Common myeloid progenitor, CD34-positive (primary cell): Measurements from ENCODE around the gene SLC16A11.
A peak's percentile ranks its signal among the peaks of the same experiment; 100 is the strongest.
"Not testable (repeated sequence)": the region's sequence is repeated elsewhere in the genome, so short reads cannot be mapped to it uniquely, and the experiment has no call there.

ENCODE experiments used
- CTCF ChIA-PET: fragments of 350-600 bp; sonication (Branson Sonifier 250); formaldehyde crosslinking; loops from one replicate; lab custom pipeline; 2021; ENCODE audit warnings: antibody characterized with exemption; lab: Charles Lee
- POLR2A ChIA-PET: fragments of 350-600 bp; sonication (Branson Sonifier 250); formaldehyde crosslinking; loops from one replicate; lab custom pipeline; 2021; ENCODE audit warnings: antibody characterized with exemption; lab: Charles Lee
- DNase-seq, 3 donors: peaks; one replicate each; pipeline versions ENCODE4 v3.0.0 to v3.0.0-alpha.2; 2013
- H3K27ac ChIP-seq, 2 experiments: 1 replicate in 1 of 2; 2 replicates in 1 of 2; pipeline ENCODE4 v1.7.0; 2013; ENCODE audit warnings: inconsistent platforms in 2 of 2, low read length in 2 of 2, mild to moderate bottlenecking in 2 of 2, low read depth in 1 of 2, moderate library complexity in 1 of 2; ENCODE audit not compliant: severe bottlenecking in 2 of 2, insufficient read depth in 1 of 2, poor library complexity in 1 of 2
- H3K27me3 ChIP-seq, 5 experiments: replicated peaks in 2 of 5; 1 replicate in 3 of 5; 2 replicates in 2 of 5; pipeline versions ENCODE4 v1.6.1 to v1.7.0; 2013; ENCODE audit warnings: low read length in 4 of 5, mild to moderate bottlenecking in 2 of 5, moderate library complexity in 2 of 5, inconsistent platforms in 1 of 5; ENCODE audit not compliant: insufficient read depth in 5 of 5, control insufficient read depth in 4 of 5
- H3K36me3 ChIP-seq, 4 experiments: 1 replicate in 2 of 4; 2 replicates in 2 of 4; pipeline versions ENCODE4 v1.6.1 to v1.7.0; 2013; ENCODE audit warnings: low read length in 3 of 4, control low read depth in 1 of 4, mild to moderate bottlenecking in 1 of 4; ENCODE audit not compliant: control insufficient read depth in 4 of 4, insufficient read depth in 4 of 4
- H3K4me1 ChIP-seq, 4 experiments: 1 replicate in 3 of 4; 2 replicates in 1 of 4; pipeline versions ENCODE4 v1.6.1 to v1.7.1; 2013; ENCODE audit warnings: low read length in 3 of 4, mild to moderate bottlenecking in 3 of 4, control low read depth in 1 of 4, inconsistent platforms in 1 of 4, moderate library complexity in 1 of 4; ENCODE audit not compliant: control insufficient read depth in 4 of 4, insufficient read depth in 4 of 4; ENCODE audit errors: control extremely low read depth in 1 of 4
- H3K4me3 ChIP-seq, 7 experiments: 1 replicate in 4 of 7; 2 replicates in 3 of 7; pipeline versions ENCODE4 v1.5.1 to v1.7.0; 2013; ENCODE audit warnings: mild to moderate bottlenecking in 7 of 7, low read length in 6 of 7, moderate library complexity in 6 of 7, inconsistent platforms in 2 of 7, low read depth in 2 of 7, control low read depth in 1 of 7; ENCODE audit not compliant: insufficient read depth in 4 of 7, control insufficient read depth in 1 of 7; ENCODE audit errors: extremely low read depth in 1 of 7
- H3K9me3 ChIP-seq, 5 experiments: 1 replicate in 4 of 5; 2 replicates in 1 of 5; pipeline versions ENCODE4 v1.6.1 to v1.7.1; 2013; ENCODE audit warnings: low read length in 4 of 5, mild to moderate bottlenecking in 2 of 5, inconsistent platforms in 1 of 5, low read depth in 1 of 5, moderate library complexity in 1 of 5; ENCODE audit not compliant: control insufficient read depth in 4 of 5, insufficient read depth in 2 of 5; ENCODE audit errors: control extremely low read depth in 1 of 5
- WGBS: methylation state at CpG from one replicate; pipeline ENCODE4 v1.1.5; 2013; ENCODE audit not compliant: insufficient coverage; 5-methylcytosine and 5-hydroxymethylcytosine counted together

SLC16A11 gene

DNA sequence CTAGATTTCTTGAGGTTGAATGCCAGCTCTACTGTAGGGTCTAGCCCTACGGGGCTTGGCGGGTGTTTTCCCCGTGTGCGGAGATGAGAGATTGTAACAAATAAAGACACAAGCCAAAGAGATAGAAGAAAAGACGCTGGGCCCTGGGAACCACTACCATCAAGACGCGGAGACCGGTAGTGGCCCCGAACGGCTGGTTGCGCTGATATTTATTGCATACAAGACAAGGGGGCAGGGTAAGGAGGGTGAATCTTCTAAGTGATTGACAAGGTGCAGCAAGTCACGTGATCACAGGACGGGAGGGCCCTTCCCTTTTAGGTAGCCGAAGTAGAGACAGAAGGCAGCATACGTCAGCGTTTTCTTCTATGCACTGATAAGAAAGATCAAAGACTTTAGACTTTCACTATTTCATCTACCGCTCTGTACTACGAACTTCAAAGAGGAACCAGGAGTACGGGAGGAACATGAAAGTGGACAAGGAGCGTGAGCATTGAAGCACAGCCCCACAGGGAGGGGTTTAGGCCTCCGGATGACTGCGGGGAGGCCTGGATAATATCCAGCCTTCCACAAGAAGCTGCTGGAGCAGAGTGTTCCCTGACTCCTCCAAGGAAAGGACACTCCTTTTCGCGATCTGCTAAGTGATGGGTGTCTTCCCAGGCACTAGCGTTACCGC, 3.0 kb upstream of the SLC16A11 start:
- DNase-seq = peak; percentile 50 to 77 (median 63)
- not testable (repeated sequence) for H3K27ac ChIP-seq
- CTCF ChIA-PET = interaction anchor here (0.8 to 19.4 kb wide), 22 partner anchors 9 to 389 kb away, joined by 3 to 374 read pairs (median 5); partner anchors contain the start of genes ASGR1 and CLEC10A

DNA sequence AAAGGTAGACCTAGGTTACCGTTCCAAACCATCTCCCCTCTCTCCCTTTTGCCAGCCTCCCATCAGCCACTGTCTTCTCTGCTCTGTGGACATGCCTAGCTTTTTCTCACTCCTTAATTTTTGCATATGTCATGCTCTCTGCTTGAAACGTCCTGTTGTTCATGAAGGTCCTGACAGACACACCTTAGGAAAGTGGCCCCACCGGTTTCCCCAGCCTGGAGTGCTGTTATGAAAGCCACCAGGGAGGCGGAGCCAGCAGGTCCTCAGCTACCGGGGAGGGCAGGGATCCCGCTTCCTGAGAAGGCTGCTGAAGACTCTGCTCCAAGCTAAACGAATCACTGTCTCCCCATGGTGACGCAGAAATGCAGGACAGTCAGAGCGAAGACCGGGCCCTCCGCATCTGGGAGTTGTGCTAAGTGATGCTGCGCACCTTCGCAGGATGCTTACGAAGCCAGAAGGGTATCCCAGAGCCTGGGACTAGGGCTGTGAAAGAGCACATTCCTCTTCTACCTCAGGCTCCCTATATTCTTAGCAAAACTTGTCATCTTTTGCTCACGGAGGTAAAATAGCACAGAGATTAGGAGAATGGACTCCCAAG, 2.3 kb upstream of the SLC16A11 start:
- WGBS = 3% methylated on average over 12 of the region's 15 CpGs
- Histone ChIP-seq H3K4me1 (peaks cover 5 to 42% (median 37%) of the 10 kb centered on the region in 4 experiments), H3K9me3 (no peaks in the 10 kb centered on the region), H3K27me3 (peaks cover 3 to 43% (median 21%) of the 10 kb centered on the region in 5 experiments), H3K4me3 (peak overlapping the region in 5 of 7 experiments; percentile 8 to 69 (median 33)), H3K27ac (no peak overlapping the region), H3K36me3 (no peaks in the 10 kb centered on the region)
- CTCF ChIA-PET = interaction anchor here (0.8 to 19.4 kb wide), 33 partner anchors 9 to 390 kb away, joined by 3 to 374 read pairs (median 5); partner anchors contain the start of genes ASGR1, CLEC10A and SLC16A13
- POLR2A ChIA-PET = interaction anchor here (0.8 to 1.5 kb wide), 3 partner anchors 24 to 131 kb away, joined by 3 to 7 read pairs (median 4); no protein-coding TSS in a partner anchor
- DNase-seq = peak in 1 of 3 donors; percentile 52

More for the DNA sequence above, 3.0 kb upstream of the SLC16A11 start:
- POLR2A ChIA-PET = interaction anchor here (1.5 kb wide), 1 partner anchor 130 kb away, joined by 7 read pairs; no protein-coding TSS in a partner anchor
- H3K9me3 ChIP-seq, H3K36me3 ChIP-seq: not testable (repeated sequence)
- 25% methylated on average over 12 of the region's 26 CpGs for WGBS
- peaks cover 3 to 40% (median 21%) of the 10 kb centered on the region in 5 experiments for H3K27me3 ChIP-seq
- peaks cover 5 to 41% (median 36%) of the 10 kb centered on the region in 4 experiments for H3K4me1 ChIP-seq
- H3K4me3 ChIP-seq = peak overlapping the region in 4 of 7 experiments; percentile 26 to 69 (median 48)

DNA sequence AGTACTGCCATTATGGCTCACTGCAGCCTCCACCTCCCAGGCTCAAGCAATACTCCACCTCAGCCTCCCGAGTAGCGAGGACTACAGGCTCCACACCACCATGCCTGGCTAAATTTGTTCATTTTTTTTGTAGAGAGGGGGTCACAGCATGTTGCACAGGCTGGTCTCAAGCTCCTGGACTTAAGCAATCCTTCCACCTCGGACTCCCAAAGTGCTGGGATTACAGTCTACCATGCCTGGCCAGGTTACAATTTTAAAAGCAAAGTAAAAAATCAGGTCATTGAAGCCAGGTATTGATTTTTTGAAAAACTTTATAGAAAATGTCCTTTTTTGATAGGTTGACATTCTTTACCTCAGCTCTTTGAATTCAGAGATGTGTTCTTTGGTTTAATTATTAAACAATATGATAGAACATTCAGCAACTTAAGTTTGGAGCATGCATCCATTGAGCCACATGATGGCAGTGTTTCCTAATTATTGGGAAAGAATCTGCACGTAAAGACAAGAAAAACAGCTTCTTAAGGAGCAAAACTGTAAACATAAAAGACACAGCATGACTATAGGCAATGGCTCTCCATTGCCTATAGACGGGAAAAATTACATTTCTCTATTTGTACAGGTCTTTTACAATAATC, 1.7 kb upstream of the SLC16A11 start:
- no peak overlapping the region for H3K27ac ChIP-seq
- POLR2A ChIA-PET = interaction anchor here (0.8 to 1.5 kb wide), 4 partner anchors 10 to 132 kb away, joined by 3 to 7 read pairs (median 4); partner anchors contain the start of gene SLC16A13
- WGBS = 46% methylated on average over 4 of the region's 5 CpGs

DNA sequence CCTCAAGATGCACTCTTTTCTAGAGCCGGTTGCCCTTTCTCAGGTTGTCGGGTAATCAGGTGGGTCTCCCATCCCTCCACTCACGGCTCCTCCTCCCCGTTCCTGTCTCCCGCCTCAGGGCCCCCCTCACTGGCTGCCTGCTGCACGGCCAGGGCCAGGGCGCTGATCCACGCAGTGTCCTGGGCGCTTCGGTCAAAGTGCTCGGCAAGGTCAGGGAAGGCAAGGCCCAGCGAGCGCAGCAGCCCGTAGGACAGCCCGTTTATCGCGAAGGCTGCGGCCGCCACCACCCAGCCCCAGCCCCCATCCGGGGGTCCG, 753 bp downstream of the SLC16A11 start:
- H3K9me3 ChIP-seq = no peaks in the 10 kb centered on the region
- peaks cover 3 to 42% (median 21%) of the 10 kb centered on the region in 5 experiments for H3K27me3 ChIP-seq
- ChIA-PET POLR2A (interaction anchor here (1.0 to 2.5 kb wide), 3 partner anchors 9 to 28 kb away, joined by 3 to 12 read pairs (median 3); a partner anchor contains a TSS), CTCF (interaction anchor here (1.0 to 19.4 kb wide), 3 partner anchors 18 to 129 kb away, joined by 3 to 374 read pairs (median 3); no protein-coding TSS in a partner anchor)
- H3K27ac ChIP-seq = no peak overlapping the region
- H3K4me1 ChIP-seq = peaks cover 5 to 42% (median 37%) of the 10 kb centered on the region in 4 experiments
- no peak for DNase-seq
- peak overlapping the region in 5 of 7 experiments; percentile 34 to 71 (median 59) for H3K4me3 ChIP-seq
- H3K36me3 ChIP-seq = peaks cover 0 to 2% (median 0%) of the 10 kb centered on the region in 4 experiments
- WGBS = under 1% methylated on average over 19 of the region's 21 CpGs

More for the DNA sequence above, 1.7 kb upstream of the SLC16A11 start:
- Histone ChIP-seq H3K9me3 (no peaks in the 10 kb centered on the region), H3K4me3 (peak overlapping the region in 4 of 7 experiments; percentile 8 to 69 (median 48)), H3K4me1 (peaks cover 5 to 42% (median 37%) of the 10 kb centered on the region in 4 experiments), H3K27me3 (peaks cover 3 to 43% (median 21%) of the 10 kb centered on the region in 5 experiments), H3K36me3 (peaks cover 0 to under 1% (median 0%) of the 10 kb centered on the region in 4 experiments)
- CTCF ChIA-PET = interaction anchor here (0.9 to 19.4 kb wide), 33 partner anchors 8 to 391 kb away, joined by 3 to 374 read pairs (median 5); partner anchors contain the start of genes ACADVL, ASGR1, CLEC10A and DLG4
- DNase-seq = peak; percentile 88 to 95 (median 93)

DNA sequence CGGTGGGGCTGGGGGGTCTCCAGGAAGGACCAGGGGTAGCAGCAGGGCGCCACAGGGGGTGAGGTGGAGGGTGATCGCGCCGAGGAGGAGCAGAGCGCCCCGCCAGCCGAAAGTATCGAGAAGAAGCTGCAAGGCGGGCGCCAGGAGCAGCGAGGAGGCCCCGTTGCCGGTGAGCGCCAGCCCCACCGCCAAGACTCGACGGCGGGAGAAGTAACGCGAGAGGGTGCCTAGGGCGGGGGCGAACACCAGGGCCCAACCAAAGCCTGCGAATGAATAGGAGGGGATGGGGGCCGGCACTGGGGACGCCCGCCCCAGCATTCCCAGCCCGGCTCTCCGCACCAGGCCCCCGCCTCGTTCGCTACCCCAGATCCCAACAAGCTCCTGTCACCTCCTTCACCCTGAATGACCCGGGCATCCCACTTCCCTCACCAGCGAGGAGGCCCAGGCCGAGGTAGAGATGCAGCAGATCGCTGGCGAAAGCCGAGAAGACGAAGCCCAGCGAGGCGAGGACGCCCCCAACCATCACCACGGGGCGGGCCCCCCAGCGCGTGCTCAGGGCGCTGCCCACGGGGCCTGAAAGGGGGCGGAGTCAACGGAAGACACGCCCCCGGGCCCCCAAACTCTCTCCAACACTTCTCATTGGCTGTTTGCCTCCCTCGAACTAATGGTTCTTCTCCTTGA, 1.3 kb downstream of the SLC16A11 start:
- no peak overlapping the region for H3K27ac ChIP-seq

More for the DNA sequence above, 1.3 kb downstream of the SLC16A11 start:
- Histone ChIP-seq H3K27me3 (peaks cover 3 to 40% (median 21%) of the 10 kb centered on the region in 5 experiments), H3K4me1 (peaks cover 5 to 42% (median 37%) of the 10 kb centered on the region in 4 experiments), H3K4me3 (peak overlapping the region in 5 of 7 experiments; percentile 28 to 71 (median 59)), H3K36me3 (peaks cover 0 to 2% (median 0%) of the 10 kb centered on the region in 4 experiments), H3K9me3 (no peaks in the 10 kb centered on the region)
- POLR2A ChIA-PET = interaction anchor here (1.0 to 2.5 kb wide), 3 partner anchors 9 to 28 kb away, joined by 3 to 12 read pairs (median 3); a partner anchor contains a TSS
- peak in 2 of 3 donors; percentile 53 to 60 for DNase-seq
- 2% methylated on average over 49 of the region's 53 CpGs for WGBS
- CTCF ChIA-PET = interaction anchor here (1.1 to 19.4 kb wide), 5 partner anchors 18 to 128 kb away, joined by 3 to 374 read pairs (median 6); no protein-coding TSS in a partner anchor
